HL-60 (cell line): ENCODE data around the gene ERAS.

Experiments used
- DNase-seq, 2 experiments: peaks; one replicate each; pipeline ENCODE4 v3.0.0-alpha.2; 2010 to 2020; ENCODE audit warnings: low read depth in 1 of 2, low spot score in 1 of 2
- H3K27ac ChIP-seq: fragments of 250-450 bp; sonication (Bioruptor Pico); replicated peaks from 2 replicates; pipeline ENCODE4 v1.5.1; 2020; ENCODE audit warnings: mild to moderate bottlenecking, moderate library complexity
- H3K27me3 ChIP-seq: fragments of 250-450 bp; sonication (Bioruptor Pico); 2 replicates; pipeline ENCODE4 v1.5.1; 2021; ENCODE audit warnings: mild to moderate bottlenecking, moderate library complexity; ENCODE audit not compliant: insufficient read depth, poor library complexity, severe bottlenecking
- H3K4me3 ChIP-seq: replicated peaks from 2 replicates; pipeline ENCODE4 v1.5.1; 2011; ENCODE audit warnings: mild to moderate bottlenecking, control low read depth, low read length; ENCODE audit not compliant: insufficient read depth
- GABPA ChIP-seq: IDR thresholded peaks from 2 replicates; pipeline ENCODE4 v1.6.1; 2012; ENCODE audit warnings: low read depth
- POLR2AphosphoS5 ChIP-seq: IDR thresholded peaks from 2 replicates; pipeline ENCODE4 v1.6.1; 2012; ENCODE audit warnings: low read depth
- SPI1 ChIP-seq: IDR thresholded peaks from 2 replicates; pipeline ENCODE4 v1.6.1; 2012; ENCODE audit warnings: low read depth, mild to moderate bottlenecking, borderline replicate concordance
- TF ChIP-seq, protein P1 (sequence below): IDR thresholded peaks from one replicate; pipeline ENCODE4 v1.5.1; 2011; ENCODE audit warnings: low read length, control low read depth, inconsistent platforms; ENCODE audit not compliant: insufficient read depth
- TF ChIP-seq, protein P2 (sequence below): IDR thresholded peaks from 2 replicates; pipeline ENCODE4 v1.6.1; 2012; ENCODE audit warnings: low read depth; ENCODE audit not compliant: insufficient replicate concordance

Gene ERAS

DNA sequence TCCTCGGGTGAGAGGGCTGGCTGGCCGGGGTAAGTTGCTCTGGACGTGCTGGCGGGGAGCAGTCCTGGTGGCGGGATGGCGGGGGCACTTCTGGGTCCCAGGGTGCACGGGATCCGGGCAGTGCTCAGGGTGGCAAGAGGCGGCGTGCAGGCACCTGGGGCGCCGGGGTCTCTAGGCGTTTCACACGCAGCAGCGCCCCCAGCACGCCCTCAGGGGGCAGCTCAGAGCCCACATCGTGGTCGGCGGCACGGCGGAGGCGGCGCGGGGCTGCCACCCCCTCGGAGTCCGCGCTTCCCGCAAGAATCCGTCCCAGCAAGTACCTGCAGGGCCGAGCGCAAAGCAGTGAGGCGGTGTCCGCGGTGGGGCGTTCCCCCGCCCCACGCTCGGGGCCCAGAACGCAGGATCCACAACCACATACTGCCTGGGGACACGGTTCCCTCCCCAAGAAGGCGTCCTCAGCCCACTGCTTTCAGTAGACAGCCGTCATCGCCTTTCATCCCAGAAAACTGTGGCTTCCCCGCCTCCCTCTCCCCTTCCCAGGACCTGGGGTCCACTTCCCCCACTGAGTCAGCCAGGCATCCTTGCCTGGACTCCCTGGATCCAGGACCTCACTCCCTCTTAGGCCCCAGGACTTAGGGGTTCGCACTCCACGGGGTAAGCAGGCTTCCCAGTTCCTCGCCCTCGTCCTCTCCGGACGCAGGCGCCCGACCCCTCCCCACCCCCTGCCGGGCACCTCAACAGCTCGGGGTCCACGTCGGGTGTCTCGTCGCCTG, 5.0 kb downstream of the ERAS start:
- H3K4me3 ChIP-seq, result no peak overlapping the region
- no peak for DNase-seq
- H3K27ac ChIP-seq, result no peak overlapping the region
- TF ChIP-seq, protein P1, sequence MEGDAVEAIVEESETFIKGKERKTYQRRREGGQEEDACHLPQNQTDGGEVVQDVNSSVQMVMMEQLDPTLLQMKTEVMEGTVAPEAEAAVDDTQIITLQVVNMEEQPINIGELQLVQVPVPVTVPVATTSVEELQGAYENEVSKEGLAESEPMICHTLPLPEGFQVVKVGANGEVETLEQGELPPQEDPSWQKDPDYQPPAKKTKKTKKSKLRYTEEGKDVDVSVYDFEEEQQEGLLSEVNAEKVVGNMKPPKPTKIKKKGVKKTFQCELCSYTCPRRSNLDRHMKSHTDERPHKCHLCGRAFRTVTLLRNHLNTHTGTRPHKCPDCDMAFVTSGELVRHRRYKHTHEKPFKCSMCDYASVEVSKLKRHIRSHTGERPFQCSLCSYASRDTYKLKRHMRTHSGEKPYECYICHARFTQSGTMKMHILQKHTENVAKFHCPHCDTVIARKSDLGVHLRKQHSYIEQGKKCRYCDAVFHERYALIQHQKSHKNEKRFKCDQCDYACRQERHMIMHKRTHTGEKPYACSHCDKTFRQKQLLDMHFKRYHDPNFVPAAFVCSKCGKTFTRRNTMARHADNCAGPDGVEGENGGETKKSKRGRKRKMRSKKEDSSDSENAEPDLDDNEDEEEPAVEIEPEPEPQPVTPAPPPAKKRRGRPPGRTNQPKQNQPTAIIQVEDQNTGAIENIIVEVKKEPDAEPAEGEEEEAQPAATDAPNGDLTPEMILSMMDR, result no peak
- TF ChIP-seq GABPA, result no peak
- H3K27me3 ChIP-seq, result peaks cover 15% of the 10 kb centered on the region

DNA sequence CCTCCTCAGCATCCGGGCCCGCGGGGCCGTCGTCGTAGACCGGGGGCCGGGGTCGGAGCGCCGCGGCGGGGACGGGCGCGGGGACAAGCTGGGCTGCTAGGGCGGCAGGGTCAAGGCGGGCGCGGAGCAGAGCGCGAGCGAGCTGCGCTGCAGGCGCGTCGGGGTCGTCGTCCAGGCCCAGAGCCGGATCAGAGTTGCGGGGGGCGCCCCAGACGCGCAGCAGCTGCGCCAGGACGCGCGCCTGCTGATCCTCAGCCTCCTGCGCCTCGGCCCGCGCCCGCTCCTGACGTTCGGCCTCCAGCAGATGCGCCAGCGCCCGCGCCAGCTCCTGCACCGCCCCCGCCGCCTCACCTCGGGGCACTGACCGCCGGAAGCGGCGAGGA, 5.6 kb downstream of the ERAS start:
- H3K27me3 ChIP-seq, result peaks cover 15% of the 10 kb centered on the region
- no peak for DNase-seq
- no peak overlapping the region for H3K4me3 ChIP-seq
- no peak overlapping the region for H3K27ac ChIP-seq
- TF ChIP-seq, protein P1, result no peak
- no peak for TF ChIP-seq SPI1
- TF ChIP-seq POLR2AphosphoS5, result no peak
- TF ChIP-seq, protein P2, sequence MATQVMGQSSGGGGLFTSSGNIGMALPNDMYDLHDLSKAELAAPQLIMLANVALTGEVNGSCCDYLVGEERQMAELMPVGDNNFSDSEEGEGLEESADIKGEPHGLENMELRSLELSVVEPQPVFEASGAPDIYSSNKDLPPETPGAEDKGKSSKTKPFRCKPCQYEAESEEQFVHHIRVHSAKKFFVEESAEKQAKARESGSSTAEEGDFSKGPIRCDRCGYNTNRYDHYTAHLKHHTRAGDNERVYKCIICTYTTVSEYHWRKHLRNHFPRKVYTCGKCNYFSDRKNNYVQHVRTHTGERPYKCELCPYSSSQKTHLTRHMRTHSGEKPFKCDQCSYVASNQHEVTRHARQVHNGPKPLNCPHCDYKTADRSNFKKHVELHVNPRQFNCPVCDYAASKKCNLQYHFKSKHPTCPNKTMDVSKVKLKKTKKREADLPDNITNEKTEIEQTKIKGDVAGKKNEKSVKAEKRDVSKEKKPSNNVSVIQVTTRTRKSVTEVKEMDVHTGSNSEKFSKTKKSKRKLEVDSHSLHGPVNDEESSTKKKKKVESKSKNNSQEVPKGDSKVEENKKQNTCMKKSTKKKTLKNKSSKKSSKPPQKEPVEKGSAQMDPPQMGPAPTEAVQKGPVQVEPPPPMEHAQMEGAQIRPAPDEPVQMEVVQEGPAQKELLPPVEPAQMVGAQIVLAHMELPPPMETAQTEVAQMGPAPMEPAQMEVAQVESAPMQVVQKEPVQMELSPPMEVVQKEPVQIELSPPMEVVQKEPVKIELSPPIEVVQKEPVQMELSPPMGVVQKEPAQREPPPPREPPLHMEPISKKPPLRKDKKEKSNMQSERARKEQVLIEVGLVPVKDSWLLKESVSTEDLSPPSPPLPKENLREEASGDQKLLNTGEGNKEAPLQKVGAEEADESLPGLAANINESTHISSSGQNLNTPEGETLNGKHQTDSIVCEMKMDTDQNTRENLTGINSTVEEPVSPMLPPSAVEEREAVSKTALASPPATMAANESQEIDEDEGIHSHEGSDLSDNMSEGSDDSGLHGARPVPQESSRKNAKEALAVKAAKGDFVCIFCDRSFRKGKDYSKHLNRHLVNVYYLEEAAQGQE, result no peak
- TF ChIP-seq GABPA, result no peak

DNA sequence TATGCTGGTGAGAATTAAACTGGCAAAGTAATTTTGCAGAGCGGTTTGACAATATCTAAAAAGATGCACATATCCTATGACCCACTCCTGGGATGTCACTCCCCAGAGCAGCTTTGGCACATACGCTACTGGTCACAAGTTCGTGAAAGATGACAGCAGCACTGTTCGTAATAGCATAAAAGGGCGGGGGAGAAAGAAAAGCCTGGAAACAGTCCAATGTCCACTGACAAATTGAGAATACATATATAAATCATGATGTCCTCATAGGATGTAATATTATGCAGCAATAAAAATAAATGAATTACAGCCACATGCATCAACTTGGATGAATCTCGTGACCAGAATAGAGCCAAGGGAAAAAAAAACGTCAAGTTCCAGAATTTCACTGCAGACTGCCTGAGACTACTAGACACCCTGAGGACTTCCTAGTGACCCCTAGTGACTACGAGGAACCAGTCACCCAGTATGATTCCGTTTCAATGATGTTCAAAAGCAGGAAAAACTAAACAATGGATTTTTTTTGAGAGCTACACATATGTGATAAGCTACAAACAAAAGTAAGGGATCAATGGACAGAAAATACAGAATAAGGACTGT, 7.3 kb downstream of the ERAS start:
- Histone ChIP-seq H3K4me3 (no peak overlapping the region), H3K27me3 (peaks cover 12% of the 10 kb centered on the region), H3K27ac (no peak overlapping the region)
- TF ChIP-seq, protein P2, result no peak
- TF ChIP-seq SPI1, result no peak
- TF ChIP-seq GABPA, result no peak
- no peak for TF ChIP-seq POLR2AphosphoS5
- TF ChIP-seq, protein P1, result no peak
- no peak for DNase-seq
